HUES48 (cell line): ENCODE data around the gene LPGAT1.

Experiments used
- H3K27ac ChIP-seq: one replicate; pipeline ENCODE4 v1.7.0; 2013; ENCODE audit warnings: low read depth, low read length, inconsistent platforms
- H3K27me3 ChIP-seq: 2 replicates; pipeline ENCODE4 v1.6.1; 2013; ENCODE audit warnings: mild to moderate bottlenecking, low read length; ENCODE audit not compliant: control insufficient read depth, insufficient read depth
- H3K36me3 ChIP-seq: 2 replicates; pipeline ENCODE4 v1.6.1; 2013; ENCODE audit warnings: low read length; ENCODE audit not compliant: control insufficient read depth, insufficient read depth
- H3K4me1 ChIP-seq: 2 replicates; pipeline ENCODE4 v1.6.1; 2013; ENCODE audit warnings: mild to moderate bottlenecking, low read length; ENCODE audit not compliant: control insufficient read depth, insufficient read depth
- H3K4me3 ChIP-seq: 2 replicates; pipeline ENCODE4 v1.5.1; 2013; ENCODE audit warnings: mild to moderate bottlenecking, low read depth, low read length
- H3K9ac ChIP-seq: 2 replicates; pipeline ENCODE4 v1.6.1; 2013; ENCODE audit warnings: mild to moderate bottlenecking, low read depth, low read length, moderate library complexity
- H3K9me3 ChIP-seq: 2 replicates; pipeline ENCODE4 v1.6.1; 2013; ENCODE audit warnings: low read length; ENCODE audit not compliant: control insufficient read depth, insufficient read depth

LPGAT1 gene

DNA sequence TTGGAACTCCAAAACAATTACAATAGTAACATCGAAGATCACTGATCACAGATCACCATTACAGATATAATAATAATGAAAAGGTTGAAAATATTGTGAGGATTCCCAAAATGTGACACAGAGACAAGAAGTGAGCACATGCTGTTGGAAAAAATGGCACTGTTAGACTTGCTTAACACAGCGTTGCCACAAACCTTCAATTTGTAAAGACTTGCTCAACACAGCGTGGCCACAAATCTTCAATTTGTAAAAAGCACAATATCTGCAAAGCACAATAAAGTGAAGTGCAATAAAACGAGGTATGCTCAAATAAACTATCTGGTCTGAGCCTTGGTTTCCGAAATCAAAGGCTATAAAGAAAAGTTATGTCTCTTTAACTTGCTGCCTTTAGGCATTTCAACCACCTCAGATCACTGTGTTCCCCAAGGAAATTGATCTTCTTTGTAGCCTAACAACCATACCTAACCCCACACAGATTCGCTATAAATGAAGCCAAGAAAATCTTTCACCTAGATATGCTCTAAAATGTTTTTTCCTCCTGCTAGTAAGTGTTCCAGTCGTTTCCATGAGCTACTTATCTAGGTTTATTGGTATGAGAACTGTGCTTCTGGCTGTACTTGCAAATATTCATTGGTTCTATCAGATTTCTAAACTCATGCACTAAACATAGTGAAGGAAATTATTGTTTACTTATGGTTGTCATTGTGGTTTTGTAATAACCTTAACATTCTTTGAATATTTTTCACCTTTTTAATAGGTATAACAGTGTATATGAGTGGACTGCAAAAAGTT, 13.1 kb upstream of the LPGAT1 start:
- no peak overlapping the region for H3K27ac ChIP-seq
- H3K9ac ChIP-seq, result no peak overlapping the region
- no peaks in the 10 kb centered on the region for H3K36me3 ChIP-seq

DNA sequence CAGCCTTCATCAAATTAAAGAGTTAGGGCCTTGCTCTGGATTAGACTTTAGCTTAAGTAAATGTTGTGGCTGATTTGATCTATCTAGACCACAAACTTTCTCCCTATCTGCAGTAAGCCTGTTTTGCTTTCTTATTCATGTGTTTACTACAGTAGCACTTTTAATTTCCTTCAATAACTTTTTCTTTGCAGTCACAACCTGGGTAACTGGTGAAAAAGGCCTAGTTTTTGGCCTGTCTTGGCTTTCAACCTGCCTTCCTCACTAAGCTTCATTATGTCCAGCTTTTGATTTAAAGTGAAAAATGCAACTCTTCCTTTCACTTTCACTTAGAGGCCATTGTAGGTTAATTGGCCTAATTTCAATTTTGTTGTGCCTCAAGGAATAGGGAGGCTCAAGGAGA, 12.5 kb upstream of the LPGAT1 start:
- no peaks in the 10 kb centered on the region for H3K9me3 ChIP-seq
- H3K9ac ChIP-seq, result no peak overlapping the region
- H3K4me1 ChIP-seq, result no peaks in the 10 kb centered on the region
- H3K36me3 ChIP-seq, result no peaks in the 10 kb centered on the region
- no peak overlapping the region for H3K27ac ChIP-seq
- H3K4me3 ChIP-seq, result no peak overlapping the region
- H3K27me3 ChIP-seq, result no peaks in the 10 kb centered on the region

More for the DNA sequence above, 13.1 kb upstream of the LPGAT1 start:
- Histone ChIP-seq H3K4me1 (no peaks in the 10 kb centered on the region), H3K27me3 (no peaks in the 10 kb centered on the region), H3K4me3 (no peak overlapping the region), H3K9me3 (no peaks in the 10 kb centered on the region)

DNA sequence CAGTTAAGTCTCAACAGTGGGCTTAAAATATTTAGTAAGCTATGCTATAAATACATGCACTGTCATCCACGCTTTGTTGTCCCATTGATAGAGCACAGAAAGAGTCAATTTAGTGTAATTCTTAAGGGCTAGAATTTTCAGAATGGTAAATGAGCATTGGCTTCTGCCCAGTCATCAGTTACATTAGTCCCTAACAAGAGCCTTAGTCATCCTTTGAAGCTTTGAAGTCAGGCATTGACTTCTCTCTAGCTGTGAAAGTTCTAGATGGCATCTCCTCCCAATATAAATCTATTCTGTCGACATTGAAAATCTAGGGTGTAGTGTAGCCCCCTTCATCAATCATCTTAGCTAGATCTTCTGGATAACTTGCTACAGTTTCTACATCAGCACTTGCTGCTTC, 12.0 kb upstream of the LPGAT1 start:
- H3K27me3 ChIP-seq, result no peaks in the 10 kb centered on the region
- no peaks in the 10 kb centered on the region for H3K9me3 ChIP-seq

DNA sequence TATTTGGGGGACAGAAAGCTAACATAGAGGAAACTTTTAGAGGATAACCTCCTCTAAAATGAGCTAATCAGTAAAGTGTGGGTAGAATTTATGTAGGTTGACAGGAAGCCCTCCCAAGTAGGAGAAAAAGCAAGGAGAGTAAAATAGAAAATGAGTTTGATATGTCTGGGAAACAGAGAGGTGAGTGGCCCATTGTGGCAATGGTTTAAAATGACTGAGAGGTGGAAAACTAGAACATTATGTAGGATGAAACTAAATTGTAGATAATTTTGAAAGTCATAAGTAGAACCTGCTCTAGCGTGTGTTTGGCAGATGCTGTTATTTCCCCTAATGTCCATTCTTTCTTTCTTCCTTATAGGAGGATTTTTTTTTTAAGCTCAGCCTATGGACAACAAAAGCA, 8.5 kb upstream of the LPGAT1 start:
- no peaks in the 10 kb centered on the region for H3K27me3 ChIP-seq
- no peak overlapping the region for H3K4me3 ChIP-seq
- no peaks in the 10 kb centered on the region for H3K36me3 ChIP-seq

More for the DNA sequence above, 12.0 kb upstream of the LPGAT1 start:
- no peak overlapping the region for H3K27ac ChIP-seq
- H3K4me1 ChIP-seq, result no peaks in the 10 kb centered on the region
- no peak overlapping the region for H3K4me3 ChIP-seq
- H3K9ac ChIP-seq, result no peak overlapping the region
- no peaks in the 10 kb centered on the region for H3K36me3 ChIP-seq

DNA sequence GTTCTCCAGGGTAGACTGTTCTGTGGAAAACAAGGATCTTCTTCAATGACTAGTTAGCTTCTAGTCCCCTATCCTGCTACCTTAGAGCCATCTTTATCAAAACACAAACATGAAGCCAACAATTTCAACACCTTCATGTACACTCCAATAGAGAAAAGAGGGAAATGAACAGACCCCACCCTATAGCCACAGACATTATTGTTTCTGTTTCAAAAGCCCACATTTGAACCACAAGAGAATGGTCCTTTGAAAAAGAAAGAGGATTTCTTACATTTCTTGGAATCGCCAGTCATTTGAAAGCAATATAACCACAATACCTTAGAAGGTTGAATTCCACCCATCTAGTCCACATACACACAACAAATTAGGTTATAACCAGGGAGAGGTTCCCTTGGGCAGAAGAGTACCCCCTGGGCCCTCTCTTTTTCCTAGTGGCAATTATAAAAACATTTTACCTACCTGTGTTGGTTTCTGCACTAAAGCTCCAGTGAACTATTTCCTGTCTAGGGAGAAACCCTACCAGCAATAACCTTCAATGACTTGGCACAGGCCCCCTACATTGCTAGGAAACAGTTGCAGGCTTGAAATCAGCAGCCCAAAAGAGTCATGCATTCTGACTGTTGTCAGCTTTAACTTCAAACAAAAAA, 2.7 kb upstream of the LPGAT1 start:
- H3K9me3 ChIP-seq, result no peaks in the 10 kb centered on the region
- H3K36me3 ChIP-seq, result no peaks in the 10 kb centered on the region
- no peak overlapping the region for H3K4me3 ChIP-seq
- H3K9ac ChIP-seq, result no peak overlapping the region
- peaks cover 11% of the 10 kb centered on the region for H3K4me1 ChIP-seq
- H3K27me3 ChIP-seq, result peaks cover 16% of the 10 kb centered on the region
- no peak overlapping the region for H3K27ac ChIP-seq

More for the DNA sequence above, 8.5 kb upstream of the LPGAT1 start:
- Histone ChIP-seq H3K4me1 (no peaks in the 10 kb centered on the region), H3K9me3 (no peaks in the 10 kb centered on the region), H3K27ac (no peak overlapping the region), H3K9ac (no peak overlapping the region)

DNA sequence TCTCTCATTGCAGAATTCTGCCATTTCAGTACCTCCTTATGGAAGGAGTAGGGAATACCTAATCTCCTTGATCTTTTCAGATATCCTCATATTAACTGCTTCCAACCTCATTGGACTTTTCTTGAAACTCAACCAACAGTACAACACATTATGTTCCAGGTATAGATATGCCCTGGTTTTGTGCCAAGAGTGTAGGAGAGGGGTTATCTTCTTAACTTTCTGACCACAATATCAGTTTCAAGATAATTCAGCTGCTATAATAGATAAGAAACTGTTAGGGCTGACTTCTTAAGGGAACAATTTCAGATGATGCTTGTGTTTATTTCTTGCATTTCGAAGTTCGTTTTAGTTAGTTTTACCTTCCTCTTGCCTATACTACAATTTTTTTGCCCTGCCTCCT, 2.1 kb upstream of the LPGAT1 start:
- no peaks in the 10 kb centered on the region for H3K9me3 ChIP-seq
- peaks cover 16% of the 10 kb centered on the region for H3K27me3 ChIP-seq
- no peak overlapping the region for H3K9ac ChIP-seq
- peaks cover 11% of the 10 kb centered on the region for H3K4me1 ChIP-seq
- H3K4me3 ChIP-seq, result no peak overlapping the region
- H3K36me3 ChIP-seq, result no peaks in the 10 kb centered on the region
- no peak overlapping the region for H3K27ac ChIP-seq

DNA sequence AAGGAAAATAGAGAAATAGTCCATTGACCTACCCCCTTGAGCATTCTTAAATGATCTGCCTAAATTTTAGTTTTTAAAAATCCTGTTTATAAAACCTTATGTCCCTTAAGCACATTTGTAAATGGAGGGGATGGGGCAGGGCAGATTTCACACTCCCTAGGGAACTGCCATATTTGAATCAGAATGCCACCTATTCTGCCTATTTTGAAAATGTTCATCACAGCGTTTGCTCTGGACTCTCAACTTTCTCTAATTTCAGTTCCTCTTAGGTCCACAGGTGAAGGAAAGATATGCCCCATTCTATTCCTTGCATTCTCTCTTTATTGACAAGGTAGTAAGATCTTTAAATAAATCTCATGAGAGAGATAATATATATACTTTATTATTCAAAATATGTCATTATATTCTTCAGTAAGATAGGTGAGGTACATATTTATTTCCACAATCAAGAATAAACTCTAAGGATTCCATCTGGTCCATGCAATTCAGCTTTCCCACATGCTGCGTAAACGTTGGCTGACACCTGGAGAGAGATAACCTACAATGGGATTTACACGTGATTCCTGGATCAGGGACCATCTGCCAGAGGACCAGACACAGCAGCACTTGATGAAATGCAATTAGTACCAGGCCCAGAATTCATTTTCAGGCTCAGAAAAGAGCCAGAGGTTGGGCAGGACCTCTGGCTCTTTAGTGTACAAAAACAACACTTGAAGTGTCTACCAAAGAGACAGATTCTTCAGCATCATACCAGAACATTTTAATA, 1.2 kb upstream of the LPGAT1 start:
- peaks cover 16% of the 10 kb centered on the region for H3K27me3 ChIP-seq
- no peak overlapping the region for H3K27ac ChIP-seq
- no peak overlapping the region for H3K4me3 ChIP-seq
- peaks cover 11% of the 10 kb centered on the region for H3K4me1 ChIP-seq
- no peaks in the 10 kb centered on the region for H3K36me3 ChIP-seq
- H3K9me3 ChIP-seq, result no peaks in the 10 kb centered on the region
- no peak overlapping the region for H3K9ac ChIP-seq

DNA sequence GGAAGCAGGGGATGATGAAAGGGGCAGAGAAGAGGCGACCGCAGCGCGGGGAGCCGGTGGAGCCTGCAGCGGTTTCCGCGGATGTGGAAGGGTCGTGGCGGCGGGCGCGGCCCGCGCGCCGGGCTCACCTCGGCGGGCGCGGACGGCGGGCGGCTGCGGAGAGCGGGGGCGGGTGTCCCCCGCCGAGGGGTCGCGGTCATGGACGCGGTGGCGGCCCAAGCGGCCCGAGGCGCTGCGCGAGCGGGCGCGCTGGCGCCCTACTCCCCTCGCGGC, 572 bp downstream of the LPGAT1 start:
- Histone ChIP-seq H3K9ac (no peak overlapping the region), H3K27ac (no peak overlapping the region), H3K27me3 (peaks cover 16% of the 10 kb centered on the region), H3K4me1 (peaks cover 11% of the 10 kb centered on the region), H3K4me3 (peak overlapping the region; percentile 67), H3K36me3 (no peaks in the 10 kb centered on the region), H3K9me3 (no peaks in the 10 kb centered on the region)

DNA sequence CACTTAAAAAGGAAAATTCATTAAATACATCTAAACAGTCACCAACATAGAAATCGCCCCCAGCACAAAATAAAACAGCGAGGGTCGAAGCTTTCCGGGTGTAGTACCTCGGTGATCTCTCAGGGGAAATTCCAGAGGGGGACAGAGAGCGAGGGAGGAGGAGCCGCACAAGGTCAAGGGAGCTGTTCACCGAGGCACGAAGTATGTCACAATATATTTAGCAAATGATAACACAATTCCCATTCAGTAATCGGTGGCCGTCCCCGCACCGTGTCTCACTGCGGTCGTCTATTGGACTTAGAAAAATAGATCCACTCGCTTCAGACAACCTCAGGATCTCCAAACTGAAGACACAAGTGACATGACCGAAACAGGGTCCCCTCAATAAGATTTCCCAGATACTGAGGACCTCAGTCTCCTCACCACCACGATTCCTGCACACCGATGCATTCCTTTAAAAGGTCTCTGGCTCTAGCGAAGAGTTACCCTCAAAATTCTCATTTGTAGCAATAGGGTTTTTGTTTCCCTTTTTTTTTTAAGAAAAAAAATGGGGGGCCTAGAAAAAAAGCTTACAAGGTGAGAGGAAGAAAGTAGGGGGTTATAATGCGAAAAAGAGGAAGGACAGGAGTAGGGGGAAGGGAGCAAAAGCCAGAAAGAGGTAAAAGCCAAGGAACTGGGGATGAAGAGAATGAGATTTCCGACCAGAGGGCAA, 1.1 kb downstream of the LPGAT1 start:
- no peak overlapping the region for H3K9ac ChIP-seq
- peak overlapping the region; percentile 67 for H3K4me3 ChIP-seq
- H3K4me1 ChIP-seq, result peaks cover 11% of the 10 kb centered on the region
- peaks cover 16% of the 10 kb centered on the region for H3K27me3 ChIP-seq
- no peaks in the 10 kb centered on the region for H3K36me3 ChIP-seq
- no peak overlapping the region for H3K27ac ChIP-seq
- H3K9me3 ChIP-seq, result no peaks in the 10 kb centered on the region

DNA sequence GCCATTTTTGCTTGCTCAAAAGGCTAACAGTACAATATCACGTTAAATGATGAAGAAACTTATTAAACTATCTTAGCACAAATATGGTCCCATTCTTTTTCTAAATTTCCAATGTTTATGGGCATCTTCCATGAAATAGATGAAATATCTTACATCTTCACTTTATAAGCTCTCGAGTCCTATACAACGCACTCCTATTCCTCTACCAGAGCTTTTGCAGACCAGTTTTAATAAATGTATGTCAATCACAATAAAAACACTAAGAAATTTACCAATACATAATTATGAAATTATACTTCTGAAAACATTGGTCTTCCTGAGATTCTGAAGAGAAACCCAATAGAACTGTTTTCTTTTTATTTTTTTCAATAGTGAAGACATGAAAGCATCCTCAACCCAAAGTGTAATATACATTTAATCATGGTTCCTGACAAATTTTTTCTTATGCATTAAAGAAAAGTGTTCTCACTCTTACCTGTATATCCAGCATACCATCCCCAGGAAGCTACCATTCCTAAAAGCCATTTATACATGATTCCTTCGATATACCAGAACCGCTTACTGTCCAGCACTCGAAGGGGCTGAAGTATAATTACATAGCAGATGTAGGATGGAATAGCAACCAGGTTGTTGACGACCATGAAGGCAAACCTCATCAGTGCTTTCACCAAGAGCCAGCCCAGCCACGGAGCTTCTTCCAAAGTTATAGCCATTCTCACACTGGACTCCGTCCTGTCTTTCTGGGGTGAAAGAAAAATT, 1.8 kb downstream of the LPGAT1 start:
- Histone ChIP-seq H3K4me1 (peaks cover 11% of the 10 kb centered on the region), H3K27ac (no peak overlapping the region), H3K4me3 (peak overlapping the region; percentile 67), H3K9me3 (no peaks in the 10 kb centered on the region), H3K9ac (no peak overlapping the region), H3K27me3 (peaks cover 16% of the 10 kb centered on the region), H3K36me3 (no peaks in the 10 kb centered on the region)
